ENCODE results near the gene KCNQ1OT1.

Gene KCNQ1OT1

GRCh38 chr11:2612884-2613571 is 86.8 kb downstream of the KCNQ1OT1 start:
- no peak for DNase-seq (ENCODE audit: low read depth in 2 of 2)

DNA sequence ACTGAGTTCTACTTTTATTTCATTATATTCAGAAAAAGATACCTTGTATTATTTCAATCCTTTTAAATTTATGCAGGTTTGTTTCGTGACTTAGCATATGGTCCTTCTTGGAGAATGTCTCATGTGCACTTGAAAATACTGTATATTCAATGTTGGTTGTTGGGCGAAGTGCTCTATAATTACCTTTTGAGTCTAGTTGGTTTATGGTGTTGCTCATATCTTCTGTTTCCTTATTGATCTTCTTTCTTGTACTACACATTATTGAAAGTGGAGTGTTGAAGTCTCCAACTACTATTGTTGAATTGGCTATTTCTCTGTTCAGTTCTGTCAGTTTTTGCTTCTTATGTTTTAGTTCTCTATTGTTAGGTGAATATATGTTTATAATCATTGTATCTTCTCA is 90.4 kb downstream of the KCNQ1OT1 start:
- no peak for DNase-seq (ENCODE audit: low read depth in 2 of 2)

DNA sequence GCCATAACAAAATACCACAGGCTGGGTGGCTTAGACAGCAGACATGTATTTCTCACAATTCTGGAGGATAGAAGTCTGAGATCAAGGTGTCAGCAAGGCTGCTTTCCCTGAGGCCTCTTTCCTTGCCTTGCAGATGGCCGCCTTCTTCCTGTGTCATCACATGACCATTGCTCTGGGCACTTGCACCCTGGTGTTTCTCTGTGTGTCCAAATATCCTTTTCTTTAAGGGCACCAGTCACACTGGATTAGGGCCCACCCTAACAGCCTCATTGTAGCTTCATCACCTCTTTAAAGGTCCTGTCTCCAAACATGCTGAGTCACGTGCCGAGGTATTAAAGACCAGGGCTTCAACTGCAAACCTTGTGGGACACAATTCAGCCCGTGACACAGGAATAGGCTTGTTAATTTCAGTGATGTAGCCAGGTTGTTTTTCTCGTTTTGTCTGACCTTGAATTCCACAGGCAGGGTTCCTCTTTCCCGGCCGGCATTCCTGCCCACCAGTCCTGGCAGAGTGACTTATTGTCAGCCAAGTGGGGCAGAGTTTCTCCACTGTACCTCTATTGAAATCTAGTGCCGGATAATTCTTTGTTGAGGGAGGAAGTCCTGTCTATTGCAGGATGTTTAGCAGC is 100.1 kb downstream of the KCNQ1OT1 start:
- DNase-seq (ENCODE audit: low read depth in 2 of 2) = no peak

DNA sequence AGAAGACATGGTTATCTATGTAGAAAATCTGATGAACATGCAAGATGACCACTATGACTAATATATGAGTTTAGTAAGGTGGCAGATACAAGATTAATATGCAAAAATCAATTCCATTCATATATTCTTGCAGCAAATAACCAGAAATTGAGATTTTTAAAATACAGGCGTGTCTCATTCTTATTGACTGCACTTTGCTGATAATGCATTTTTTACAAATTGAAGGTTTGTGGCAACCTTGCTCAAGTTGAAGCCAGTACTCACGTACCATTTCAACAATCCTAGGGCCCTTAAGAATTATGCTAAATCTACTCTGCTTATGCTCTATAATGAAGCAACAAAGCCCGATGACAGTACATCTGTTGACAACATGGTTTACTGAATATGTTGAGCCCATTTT is 104.6 kb downstream of the KCNQ1OT1 start:
- DNase-seq (ENCODE audit: low read depth in 2 of 2) = no peak

DNA sequence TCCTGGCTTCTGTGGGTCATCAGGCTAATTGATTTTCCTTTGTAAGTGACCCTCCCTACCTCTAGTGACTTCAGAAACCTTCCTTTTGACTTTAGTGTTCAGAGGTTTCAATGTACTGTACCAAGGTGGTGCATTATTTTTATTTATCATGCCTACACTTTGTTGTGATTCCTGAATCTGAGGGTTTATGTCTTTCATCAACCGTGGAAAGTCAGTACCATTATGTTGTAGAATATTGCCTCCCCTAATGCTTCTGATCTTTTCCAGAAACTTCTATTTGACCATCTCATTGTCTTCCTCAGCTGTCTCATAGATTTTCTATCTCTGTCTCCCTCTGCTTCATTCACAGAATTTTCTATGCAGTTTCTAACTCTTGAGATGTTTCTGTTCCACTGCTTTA is 105.5 kb downstream of the KCNQ1OT1 start:
- DNase-seq (ENCODE audit: low read depth in 2 of 2) = no peak

DNA sequence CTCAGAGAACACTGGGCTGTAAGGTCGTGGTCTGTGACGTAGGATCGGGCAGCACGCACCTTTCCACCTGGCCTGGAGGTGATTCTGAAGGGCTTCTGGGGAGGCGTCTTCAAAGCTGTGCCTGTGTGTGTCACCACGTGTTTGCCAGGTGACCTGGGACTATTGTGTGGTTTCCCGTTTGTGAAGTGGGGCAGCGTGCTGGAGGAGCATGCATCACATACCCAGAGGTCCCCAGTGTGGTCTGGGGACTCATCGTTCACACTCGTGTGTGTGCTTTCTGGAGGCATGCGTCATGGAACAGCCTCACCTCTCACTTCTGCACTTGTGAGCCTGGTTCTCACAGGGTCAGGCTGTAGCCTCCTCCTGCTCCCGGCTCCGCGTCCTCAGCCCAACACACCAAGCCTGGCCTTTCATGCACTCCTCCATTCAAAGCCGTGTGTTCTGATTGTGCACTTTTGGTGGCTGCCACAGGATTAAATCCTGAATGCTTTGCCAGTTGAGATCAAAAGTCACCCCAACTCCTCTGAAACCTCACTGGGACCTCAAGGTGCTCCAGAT is 106.3 kb downstream of the KCNQ1OT1 start:
- DNase-seq (ENCODE audit: low read depth in 2 of 2) = no peak

GRCh38 chr11:2592559-2593392 is 107.0 kb downstream of the KCNQ1OT1 start:
- no peak for DNase-seq (ENCODE audit: low read depth in 2 of 2)

DNA sequence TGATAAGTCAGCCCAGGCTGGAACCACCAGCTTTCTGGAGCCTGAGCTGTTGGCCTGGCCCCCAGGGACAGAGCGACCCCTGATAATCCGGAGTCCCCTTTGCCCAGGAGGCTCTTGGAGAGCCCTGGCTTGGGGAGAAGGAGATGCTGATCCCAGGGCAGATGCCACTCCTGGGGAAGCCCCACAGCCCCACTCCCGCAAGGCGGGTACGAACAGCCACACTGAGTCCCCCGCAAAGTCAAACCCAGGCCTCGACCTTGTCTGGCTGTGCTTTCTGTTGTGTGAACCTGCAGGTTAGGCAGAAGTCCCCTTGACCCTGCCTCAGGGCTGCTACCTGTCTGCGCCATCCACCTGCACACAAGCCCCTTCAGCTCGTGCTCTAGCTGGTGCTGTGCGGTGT is 108.0 kb downstream of the KCNQ1OT1 start:
- no peak for DNase-seq (ENCODE audit: low read depth in 2 of 2)

GRCh38 chr11:2590965-2591754 is 108.6 kb downstream of the KCNQ1OT1 start:
- no peak for DNase-seq (ENCODE audit: low read depth in 2 of 2)

GRCh38 chr11:2590131-2590964 is 109.4 kb downstream of the KCNQ1OT1 start:
- no peak for DNase-seq (ENCODE audit: low read depth in 2 of 2)

GRCh38 chr11:2589538-2589934 is 110.3 kb downstream of the KCNQ1OT1 start:
- no peak for DNase-seq (ENCODE audit: low read depth in 2 of 2)

DNA sequence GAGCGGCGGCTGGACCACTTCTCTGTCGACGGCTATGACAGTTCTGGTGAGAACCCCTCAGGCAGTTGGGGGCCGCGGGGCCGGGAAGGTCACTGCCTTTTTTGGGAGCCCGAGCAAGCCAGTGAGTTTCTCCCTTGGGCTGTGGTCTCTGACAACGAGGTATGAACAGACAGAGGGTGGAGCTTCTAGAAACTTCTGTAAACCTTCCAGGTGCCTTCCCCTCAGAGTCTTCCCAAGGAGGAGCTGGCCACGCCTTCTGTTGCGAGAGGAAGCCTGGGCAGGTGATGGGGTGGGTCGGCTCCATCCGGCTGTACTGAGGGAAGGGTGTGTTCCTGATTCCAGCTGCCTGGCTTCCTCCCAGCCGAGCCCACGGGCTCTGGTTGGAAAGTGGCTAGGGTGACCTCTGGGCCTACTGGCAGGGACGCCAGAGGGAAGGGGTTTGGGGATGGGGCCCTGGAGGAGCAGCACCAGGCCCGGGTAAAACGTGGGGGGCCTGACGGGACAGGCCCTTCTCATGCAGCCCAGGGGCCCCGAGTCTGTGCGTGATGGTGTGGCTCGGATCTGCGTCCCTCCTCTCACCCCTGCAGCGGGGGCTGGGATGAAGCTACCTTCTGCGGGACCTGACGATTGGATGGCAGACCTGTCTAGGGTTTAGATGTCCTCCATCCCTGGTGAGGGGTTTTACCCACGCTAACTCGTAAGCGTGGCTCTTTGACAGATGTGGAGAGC is 110.8 kb downstream of the KCNQ1OT1 start:
- DNase-seq (ENCODE audit: low read depth in 2 of 2) = no peak

GRCh38 chr11:2587976-2588748 is 111.6 kb downstream of the KCNQ1OT1 start:
- DNase-seq (ENCODE audit: low read depth in 2 of 2) = no peak

DNA sequence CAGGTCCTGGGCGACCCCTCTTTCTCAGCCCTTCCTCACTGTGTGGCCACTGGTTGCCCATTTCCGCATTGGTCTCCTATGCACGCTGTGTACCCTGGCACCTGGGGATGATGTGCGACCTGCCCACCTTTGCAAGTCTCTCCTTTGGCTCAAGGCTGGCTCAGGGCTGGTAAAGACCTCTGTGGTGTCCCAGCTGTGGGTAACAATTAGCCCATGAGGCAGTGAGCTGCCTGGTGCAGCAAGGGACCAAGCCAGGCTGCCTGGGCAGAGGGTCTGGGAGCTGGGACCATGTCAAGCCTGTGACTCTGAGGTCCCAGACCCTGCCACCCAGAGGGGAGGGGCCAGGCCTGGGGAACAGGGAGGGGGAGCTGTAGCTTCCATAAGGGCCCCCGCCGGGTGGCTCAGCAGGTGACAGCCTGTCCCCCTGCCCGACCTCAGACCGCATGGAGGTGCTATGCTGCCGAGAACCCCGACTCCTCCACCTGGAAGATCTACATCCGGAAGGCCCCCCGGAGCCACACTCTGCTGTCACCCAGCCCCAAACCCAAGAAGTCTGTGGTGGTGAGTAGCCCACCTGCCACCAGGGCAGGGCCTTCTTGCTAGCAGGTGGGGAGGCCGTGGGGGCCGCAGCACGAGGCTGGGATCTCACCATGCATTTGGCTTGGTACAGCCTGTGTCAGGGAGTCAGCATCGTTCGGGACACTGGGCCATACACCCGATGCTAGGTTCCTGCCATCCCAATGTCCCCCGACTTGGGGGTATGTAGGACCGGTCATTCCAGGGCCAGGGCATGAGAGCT is 112.5 kb downstream of the KCNQ1OT1 start:
- DNase-seq (ENCODE audit: low read depth in 2 of 2) = no peak

DNA sequence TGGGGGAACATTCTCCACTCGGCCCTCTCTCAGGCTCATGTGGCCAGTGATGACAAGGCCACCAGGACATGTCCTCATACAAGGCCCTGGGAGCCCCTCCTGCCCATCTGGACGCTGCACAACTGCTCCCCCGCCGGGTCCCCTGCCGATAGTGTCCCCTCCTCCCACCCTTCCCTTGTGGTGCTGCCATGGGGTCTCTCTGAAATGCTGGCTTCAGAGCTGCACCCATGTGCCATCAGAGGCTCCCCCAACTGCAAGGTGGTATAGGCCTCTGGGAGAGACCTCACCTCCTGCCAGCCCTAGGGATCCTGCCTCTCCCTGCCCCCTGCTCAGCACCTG is 113.0 kb downstream of the KCNQ1OT1 start:
- no peak for DNase-seq (ENCODE audit: low read depth in 2 of 2)

- no peak for DNase-seq (ENCODE audit: low read depth in 2 of 2)
Measured at GRCh38 chr11:2586087-2586792, 113.6 kb downstream of the KCNQ1OT1 start.

- DNase-seq (ENCODE audit: low read depth in 2 of 2) = no peak
Measured at GRCh38 chr11:2585566-2586086, 114.2 kb downstream of the KCNQ1OT1 start.
